IMR-90 (cell line): ENCODE results near the gene FER. TPM values are rescaled to one million over a fixed set of nuclear protein-coding genes. Genes with fewer than 3 reads are reported as not detected.

Experiments used
- ATAC-seq: fragments of 200-7000 bp; cut with Tn5 transposase; 2 replicates; pipeline ENCODE4 v1.9.1; 2020; ENCODE audit warnings: low read depth, mild to moderate bottlenecking, moderate library complexity
- BruUV-seq: library from RNA; stranded (reverse); fragments of 400-500 nt; replicated peaks from 2 replicates; lab custom pipeline; 2021; lab: Mats Ljungman, UMichigan
- CTCF ChIA-PET: fragments of 300-600 bp; formaldehyde crosslinking; extraction: SDS; loops from one replicate; lab custom pipeline; 2021; ENCODE audit warnings: antibody characterized with exemption; lab: Yijun Ruan, JAX
- POLR2A ChIA-PET: fragments of 300-600 bp; sonication (Branson Sonifier 250); formaldehyde crosslinking; loops from one replicate; lab custom pipeline; 2022; ENCODE audit warnings: antibody characterized with exemption; ENCODE audit not compliant: unreplicated experiment; lab: Charles Lee
- DNase-seq: peaks from one replicate; pipeline ENCODE4 v3.0.0; 2013
- H2AFZ ChIP-seq: replicated peaks from 2 replicates; pipeline ENCODE3; 2013; ENCODE audit warnings: low read length, mild to moderate bottlenecking; ENCODE audit not compliant: poor library complexity
- H2AK5ac ChIP-seq: 2 replicates; pipeline ENCODE4 v1.6.1; 2013; ENCODE audit warnings: low read depth, low read length, inconsistent platforms
- H2AK9ac ChIP-seq: replicated peaks from 2 replicates; pipeline ENCODE3; 2013; ENCODE audit warnings: mild to moderate bottlenecking, low read depth, low read length, moderate library complexity; ENCODE audit not compliant: poor library complexity
- H2BK120ac ChIP-seq: 2 replicates; pipeline ENCODE4 v1.6.1; 2013; ENCODE audit warnings: low read depth, low read length, inconsistent platforms
- H2BK15ac ChIP-seq: 3 replicates; pipeline ENCODE4 v1.6.1; 2013; ENCODE audit warnings: low read depth, low read length, inconsistent platforms
- H2BK20ac ChIP-seq: 2 replicates; pipeline ENCODE4 v1.6.1; 2013; ENCODE audit warnings: low read depth, mild to moderate bottlenecking, inconsistent platforms, low read length, moderate library complexity
- H2BK5ac ChIP-seq: 2 replicates; pipeline ENCODE4 v1.6.1; 2013; ENCODE audit warnings: mild to moderate bottlenecking, low read depth, low read length, inconsistent platforms; ENCODE audit not compliant: poor library complexity, severe bottlenecking
- H3K14ac ChIP-seq: replicated peaks from 2 replicates; pipeline ENCODE4 v1.6.1; 2013; ENCODE audit warnings: low read depth, low read length, inconsistent platforms
- H3K18ac ChIP-seq: 2 replicates; pipeline ENCODE4 v1.6.1; 2013; ENCODE audit warnings: low read depth, low read length, control low read depth
- H3K23ac ChIP-seq: 2 replicates; pipeline ENCODE4 v1.6.1; 2013; ENCODE audit warnings: low read depth, low read length, inconsistent platforms
- H3K27ac ChIP-seq: 2 replicates; pipeline ENCODE4 v1.5.1; 2013; ENCODE audit warnings: mild to moderate bottlenecking, control low read depth, low read length; ENCODE audit not compliant: insufficient read depth
- H3K27me3 ChIP-seq: 2 replicates; pipeline ENCODE4 v1.6.1; 2013; ENCODE audit warnings: low read length; ENCODE audit not compliant: control insufficient read depth, insufficient read depth
- H3K36me3 ChIP-seq: 2 replicates; pipeline ENCODE4 v1.6.1; 2013; ENCODE audit warnings: low read length, mixed read lengths; ENCODE audit not compliant: control insufficient read depth, insufficient read depth
- H3K4ac ChIP-seq: 2 replicates; pipeline ENCODE4 v1.6.1; 2013; ENCODE audit warnings: low read depth, low read length, inconsistent platforms
- H3K4me1 ChIP-seq: 2 replicates; pipeline ENCODE4 v1.6.1; 2013; ENCODE audit warnings: low read length, mixed read lengths; ENCODE audit not compliant: control insufficient read depth, insufficient read depth
- H3K4me2 ChIP-seq: 2 replicates; pipeline ENCODE4 v1.6.1; 2013; ENCODE audit warnings: low read depth, mild to moderate bottlenecking, control low read depth, low read length, moderate library complexity
- H3K4me3 ChIP-seq: 2 replicates; pipeline ENCODE4 v1.5.1; 2013; ENCODE audit warnings: low read depth, mild to moderate bottlenecking, control low read depth, low read length, moderate library complexity; ENCODE audit not compliant: insufficient read depth
- H3K56ac ChIP-seq: 2 replicates; pipeline ENCODE4 v1.6.1; 2013; ENCODE audit warnings: low read length, inconsistent platforms; ENCODE audit not compliant: insufficient read depth; ENCODE audit errors: extremely low read depth
- H3K79me1 ChIP-seq, 2 experiments: 2 replicates each; pipeline ENCODE4 v1.6.1; 2013; ENCODE audit warnings: low read length in 2 of 2, inconsistent platforms in 1 of 2, low read depth in 1 of 2
- H3K9ac ChIP-seq: 2 replicates; pipeline ENCODE4 v1.6.1; 2013; ENCODE audit warnings: low read depth, low read length, control low read depth
- H3K9me1 ChIP-seq: 2 replicates; pipeline ENCODE4 v1.6.1; 2013; ENCODE audit warnings: low read length, inconsistent platforms; ENCODE audit not compliant: insufficient read depth
- H3K9me3 ChIP-seq: 2 replicates; pipeline ENCODE4 v1.6.1; 2013; ENCODE audit warnings: low read length; ENCODE audit not compliant: control insufficient read depth, insufficient read depth
- H4K20me1 ChIP-seq: 2 replicates; pipeline ENCODE4 v1.6.1; 2013; ENCODE audit warnings: low read length, inconsistent platforms; ENCODE audit not compliant: insufficient read depth
- H4K5ac ChIP-seq: 2 replicates; pipeline ENCODE4 v1.6.1; 2013; ENCODE audit warnings: mild to moderate bottlenecking, low read depth, low read length, control low read depth
- H4K8ac ChIP-seq, 2 experiments: 2 replicates each; pipeline ENCODE4 v1.6.1; 2013; ENCODE audit warnings: low read depth in 2 of 2, low read length in 2 of 2, control low read depth in 1 of 2, inconsistent platforms in 1 of 2
- H4K91ac ChIP-seq: 2 replicates; pipeline ENCODE4 v1.6.1; 2013; ENCODE audit warnings: low read depth, low read length, inconsistent platforms; ENCODE audit not compliant: insufficient read depth
- CHD1 ChIP-seq: IDR thresholded peaks from 2 replicates; pipeline ENCODE4 v1.6.1; 2012; ENCODE audit warnings: low read depth, low read length, improper control_type of control experiment
- FOS ChIP-seq: fragments of 150-350 bp; IDR thresholded peaks from 2 replicates; pipeline ENCODE4 v1.6.1; 2016; ENCODE audit warnings: low read depth, low read length
- MAFK ChIP-seq: IDR thresholded peaks from 2 replicates; pipeline ENCODE4 v1.6.1; 2012; ENCODE audit warnings: low read depth, low read length, improper control_type of control experiment
- MAZ ChIP-seq: IDR thresholded peaks from 2 replicates; pipeline ENCODE4 v1.6.1; 2012; ENCODE audit warnings: low read depth, mild to moderate bottlenecking, low read length, improper control_type of control experiment, moderate library complexity, borderline replicate concordance
- MXI1 ChIP-seq: IDR thresholded peaks from 2 replicates; pipeline ENCODE4 v1.6.1; 2012; ENCODE audit warnings: low read depth, mild to moderate bottlenecking, low read length, moderate library complexity, borderline replicate concordance
- POLR2A ChIP-seq: IDR thresholded peaks from 2 replicates; pipeline ENCODE4 v1.6.1; 2012; ENCODE audit warnings: mild to moderate bottlenecking, low read depth, low read length
- RAD21 ChIP-seq: IDR thresholded peaks from 2 replicates; pipeline ENCODE4 v1.6.1; 2012; ENCODE audit warnings: low read length, improper control_type of control experiment
- RCOR1 ChIP-seq: IDR thresholded peaks from 2 replicates; pipeline ENCODE4 v1.6.1; 2012; ENCODE audit warnings: mild to moderate bottlenecking, low read length, improper control_type of control experiment; ENCODE audit not compliant: insufficient replicate concordance
- RFX5 ChIP-seq: IDR thresholded peaks from 2 replicates; pipeline ENCODE4 v1.8.0; 2012; ENCODE audit warnings: low read depth, mild to moderate bottlenecking, low read length, moderate library complexity
- SMC3 ChIP-seq: fragments of 150-350 bp; IDR thresholded peaks from 2 replicates; pipeline ENCODE4 v1.6.1; 2016; ENCODE audit warnings: low read depth, mild to moderate bottlenecking, antibody characterized with exemption, low read length, moderate library complexity
- WGBS, 2 experiments: methylation state at CpG; one replicate each; pipeline versions ENCODE4 v1.1.5 to v1.1.7; 2013; ENCODE audit warnings: missing lambda C conversion rate in 2 of 2; ENCODE audit not compliant: insufficient read length in 1 of 2; ENCODE audit errors: extremely low coverage in 2 of 2; 5-methylcytosine and 5-hydroxymethylcytosine counted together
- dilution Hi-C: fragments of 300-500 bp; cut with HindIII; formaldehyde crosslinking; loops from one replicate; pipeline ENCODE4 v1.14.3; 2018; ENCODE audit warnings: low sequenced_read_pairs; ENCODE audit not compliant: unreplicated experiment
- in situ Hi-C: fragments of 300-500 bp; cut with MboI; formaldehyde crosslinking; loops from 3 replicates; pipeline ENCODE4 v1.14.3; 2019; ENCODE audit warnings: low sequenced_read_pairs, inconsistent platforms, mixed read lengths
- intact Hi-C: fragments of 100-400 bp; cut with micrococcal nuclease; formaldehyde crosslinking; loops from 2 replicates; pipeline ENCODE4 v1.10.0; 2022
- polyA plus RNA-seq, 3 experiments: library from polyadenylated mRNA; depleted of rRNA; stranded (reverse); fragments of >200 nt; gene quantifications; 2 replicates each; pipeline ENCODE4 v1.2.3, GENCODE V29; 2012; ENCODE audit warnings: low replicate concordance in 1 of 3
- total RNA-seq: library from RNA; depleted of rRNA; stranded (reverse); fragments of >200 nt; gene quantifications from 2 replicates; pipeline ENCODE4 v1.2.3, GENCODE V29; 2012
- TF ChIP-seq, protein P1 (sequence below): fragments of 150-350 bp; IDR thresholded peaks from 2 replicates; pipeline ENCODE4 v1.6.1; 2016; ENCODE audit warnings: low read depth, mild to moderate bottlenecking, low read length, moderate library complexity, borderline replicate concordance
- TF ChIP-seq, protein P2 (sequence below): fragments of 150-350 bp; IDR thresholded peaks from 2 replicates; pipeline ENCODE4 v1.6.1; 2017; ENCODE audit warnings: mild to moderate bottlenecking, antibody characterized with exemption, low read length, low read depth

Gene FER
- total and polyA plus RNA-seq, 2 of the 4 experiments (the other 2 are of a cell fraction) = 3.5 to 32.4 TPM

DNA sequence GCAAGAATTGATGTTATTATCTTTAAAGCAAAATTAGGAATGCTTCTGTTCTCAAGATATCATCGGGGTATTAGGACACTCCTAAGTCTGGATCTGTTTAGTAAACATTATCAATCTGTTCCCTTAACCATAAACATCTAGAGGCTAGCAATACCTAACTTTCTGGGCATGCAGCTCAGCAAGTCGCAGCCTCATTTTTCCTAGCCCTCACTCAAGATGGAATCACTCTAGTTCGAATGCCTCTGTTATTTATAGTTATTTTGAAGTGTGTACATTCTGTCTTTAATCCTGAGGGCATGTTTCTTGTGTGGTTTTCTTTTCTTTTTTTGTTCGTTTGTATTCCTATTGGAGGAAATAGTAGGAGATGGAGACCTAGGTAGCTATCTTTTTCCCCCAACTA lies 66.9 kb downstream of the FER start:
- no TSS peak for BruUV-seq
- H3K56ac ChIP-seq = no peak overlapping the region
- H3K4me2 ChIP-seq = 0 out of 2 replicates have a peak overlapping the region, but pooled peaks have one; percentile 22
- dilution Hi-C loops = no loop called here
- no CpG with 5 or more reads among the region's 4 CpGs for WGBS, 2 experiments
- no peak for TF ChIP-seq SMC3
- no peak for TF ChIP-seq RAD21
- no peak for TF ChIP-seq FOS
- no peak for TF ChIP-seq POLR2A
- no peak for TF ChIP-seq RFX5
- no peak for TF ChIP-seq RCOR1
- no peak for TF ChIP-seq MAFK
- TF ChIP-seq, protein P1, sequence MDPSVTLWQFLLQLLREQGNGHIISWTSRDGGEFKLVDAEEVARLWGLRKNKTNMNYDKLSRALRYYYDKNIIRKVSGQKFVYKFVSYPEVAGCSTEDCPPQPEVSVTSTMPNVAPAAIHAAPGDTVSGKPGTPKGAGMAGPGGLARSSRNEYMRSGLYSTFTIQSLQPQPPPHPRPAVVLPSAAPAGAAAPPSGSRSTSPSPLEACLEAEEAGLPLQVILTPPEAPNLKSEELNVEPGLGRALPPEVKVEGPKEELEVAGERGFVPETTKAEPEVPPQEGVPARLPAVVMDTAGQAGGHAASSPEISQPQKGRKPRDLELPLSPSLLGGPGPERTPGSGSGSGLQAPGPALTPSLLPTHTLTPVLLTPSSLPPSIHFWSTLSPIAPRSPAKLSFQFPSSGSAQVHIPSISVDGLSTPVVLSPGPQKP = no peak
- no peak for TF ChIP-seq MAZ
- TF ChIP-seq, protein P2, sequence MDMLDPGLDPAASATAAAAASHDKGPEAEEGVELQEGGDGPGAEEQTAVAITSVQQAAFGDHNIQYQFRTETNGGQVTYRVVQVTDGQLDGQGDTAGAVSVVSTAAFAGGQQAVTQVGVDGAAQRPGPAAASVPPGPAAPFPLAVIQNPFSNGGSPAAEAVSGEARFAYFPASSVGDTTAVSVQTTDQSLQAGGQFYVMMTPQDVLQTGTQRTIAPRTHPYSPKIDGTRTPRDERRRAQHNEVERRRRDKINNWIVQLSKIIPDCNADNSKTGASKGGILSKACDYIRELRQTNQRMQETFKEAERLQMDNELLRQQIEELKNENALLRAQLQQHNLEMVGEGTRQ = no peak
- TF ChIP-seq CHD1 = no peak
- TF ChIP-seq MXI1 = no peak
- H3K9me3 ChIP-seq = no peaks in the 10 kb centered on the region
- no peak overlapping the region for H2BK15ac ChIP-seq
- peak; percentile 53; the same call in 1 of the 2 replicates for ATAC-seq
- no peak overlapping the region for H2BK20ac ChIP-seq
- H3K4ac ChIP-seq = no peak overlapping the region; the same call in 1 of the 2 replicates
- H2AFZ ChIP-seq = no peak overlapping the region
- CTCF ChIA-PET = no interaction called here
- no peaks in the 10 kb centered on the region for H3K4me1 ChIP-seq
- H4K91ac ChIP-seq = no peak overlapping the region
- H3K36me3 ChIP-seq = no peaks in the 10 kb centered on the region; the same call in 1 of the 2 replicates
- intact Hi-C loops = no loop called here
- H3K79me1 ChIP-seq = peaks cover 14 to 50% of the 10 kb centered on the region in 2 experiments
- no peak overlapping the region for H4K8ac ChIP-seq
- H2BK120ac ChIP-seq = no peak overlapping the region
- H4K5ac ChIP-seq = no peak overlapping the region
- no peak overlapping the region for H3K9ac ChIP-seq
- POLR2A ChIA-PET = no interaction called here
- no peak overlapping the region for H3K23ac ChIP-seq
- H4K20me1 ChIP-seq = no peaks in the 10 kb centered on the region
- no peaks in the 10 kb centered on the region for H3K27me3 ChIP-seq
- H3K14ac ChIP-seq = no peak overlapping the region
- H2AK5ac ChIP-seq = no peak overlapping the region
- DNase-seq = no peak
- no peak overlapping the region for H3K18ac ChIP-seq
- H2AK9ac ChIP-seq = no peak overlapping the region
- in situ Hi-C loops = no loop called here
- no peak overlapping the region for H2BK5ac ChIP-seq
- no peak overlapping the region for H3K4me3 ChIP-seq
- no peak overlapping the region for H3K27ac ChIP-seq
- H3K9me1 ChIP-seq = peaks cover 6% of the 10 kb centered on the region; the same call in 1 of the 2 replicates
